Dedifferentiated amniotic fluid mesenchymal stem cell (primary cell): ENCODE data around the gene SLX9.

Experiments used
- DNase-seq: peaks from one replicate; pipeline ENCODE4 v3.0.0-alpha.2; 2016; ENCODE audit errors: extremely low spot score

The SLX9 gene

GRCh38 chr21:44947930-44948331, 8.1 kb downstream of the SLX9 start:
- DNase-seq, result no peak

- no peak for DNase-seq
Measured at GRCh38 chr21:44948426-44949120, 8.7 kb downstream of the SLX9 start.

DNA sequence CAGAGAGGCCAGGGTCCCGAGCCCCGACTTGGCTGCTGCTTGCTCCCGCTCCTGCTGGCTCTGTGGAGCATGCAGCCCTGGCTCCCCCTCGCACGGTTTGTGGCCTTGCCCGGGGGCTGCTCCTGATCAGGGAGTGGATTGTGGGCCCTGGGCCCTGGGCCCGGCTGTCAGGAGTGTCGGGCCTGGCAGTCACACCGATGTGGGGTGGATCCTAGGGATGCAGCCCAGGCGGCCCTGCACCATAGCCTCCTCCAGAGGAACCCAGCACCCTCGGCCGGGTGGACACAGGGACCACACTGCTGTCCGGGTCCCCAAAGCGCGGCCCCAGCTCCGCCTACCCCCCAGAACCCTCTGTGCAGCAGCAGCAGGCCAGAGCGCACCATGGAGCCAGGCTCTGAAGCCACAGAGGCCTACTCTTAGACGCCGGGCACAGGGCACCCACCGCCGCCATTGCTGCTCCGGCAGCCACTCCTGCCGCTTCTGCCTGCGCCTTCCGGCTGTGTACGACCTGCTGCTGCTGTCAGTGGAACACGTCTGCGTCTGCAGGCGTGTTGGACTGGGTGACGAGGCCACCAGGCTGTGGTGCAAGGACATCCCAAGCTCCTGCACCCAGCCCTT, 9.4 kb downstream of the SLX9 start:
- no peak for DNase-seq

GRCh38 chr21:44949779-44950198, 10.0 kb downstream of the SLX9 start:
- peak; percentile 26 for DNase-seq

DNA sequence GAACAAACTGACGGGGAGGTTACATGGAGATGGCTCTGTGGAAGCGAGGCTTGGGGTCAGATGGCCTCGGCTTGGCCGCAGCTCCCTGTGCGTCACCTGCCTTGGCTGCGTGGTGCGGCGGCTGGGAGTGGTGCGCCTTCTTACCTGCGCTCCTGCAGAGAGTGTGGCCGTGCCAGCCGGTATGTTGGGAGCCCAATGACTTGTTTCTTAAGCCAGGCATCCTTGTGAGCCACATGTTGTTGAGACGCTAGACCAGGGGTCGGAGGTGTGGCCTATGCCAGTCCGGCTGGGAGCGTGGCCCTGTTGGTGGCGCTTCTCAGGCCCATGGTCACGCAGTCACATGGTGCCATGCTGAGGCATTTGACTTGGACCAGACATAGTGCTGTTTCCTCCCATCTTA, 10.5 kb downstream of the SLX9 start:
- DNase-seq, result no peak

DNA sequence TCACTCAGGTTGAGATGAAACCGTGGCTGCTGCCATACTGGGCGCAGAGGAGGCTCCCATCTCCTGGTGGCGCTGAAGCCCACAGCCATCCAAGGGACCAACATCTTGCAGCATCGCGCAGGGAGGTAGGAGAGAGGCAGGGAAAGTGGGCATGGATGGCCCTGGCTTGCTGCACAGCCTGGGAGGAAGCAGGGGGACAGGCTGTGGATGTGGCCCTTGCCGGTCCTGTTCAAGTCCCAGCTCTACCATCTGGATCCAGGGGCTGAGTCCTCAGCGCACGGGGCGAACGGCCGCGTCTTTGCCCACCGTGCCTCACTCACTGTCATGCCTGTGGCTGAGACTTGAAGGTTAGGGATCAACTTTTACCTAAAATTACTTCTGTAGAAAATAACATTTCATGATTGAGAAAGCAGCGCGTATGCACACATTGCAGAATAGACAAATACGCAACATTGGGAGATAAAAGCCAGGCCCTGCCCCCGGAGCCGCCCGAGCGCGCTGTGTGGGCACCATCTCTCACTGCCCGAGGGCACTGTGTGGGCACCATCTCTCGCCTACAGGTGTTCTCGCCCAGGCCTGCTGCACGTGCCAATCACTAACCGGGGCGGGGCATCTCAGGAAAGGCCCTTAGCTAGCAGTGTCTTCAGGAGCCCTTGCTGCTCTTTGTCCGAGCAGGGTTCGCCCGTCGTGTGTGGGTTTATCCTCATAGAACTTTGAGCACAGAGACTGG, 11.5 kb downstream of the SLX9 start:
- DNase-seq, result no peak

DNA sequence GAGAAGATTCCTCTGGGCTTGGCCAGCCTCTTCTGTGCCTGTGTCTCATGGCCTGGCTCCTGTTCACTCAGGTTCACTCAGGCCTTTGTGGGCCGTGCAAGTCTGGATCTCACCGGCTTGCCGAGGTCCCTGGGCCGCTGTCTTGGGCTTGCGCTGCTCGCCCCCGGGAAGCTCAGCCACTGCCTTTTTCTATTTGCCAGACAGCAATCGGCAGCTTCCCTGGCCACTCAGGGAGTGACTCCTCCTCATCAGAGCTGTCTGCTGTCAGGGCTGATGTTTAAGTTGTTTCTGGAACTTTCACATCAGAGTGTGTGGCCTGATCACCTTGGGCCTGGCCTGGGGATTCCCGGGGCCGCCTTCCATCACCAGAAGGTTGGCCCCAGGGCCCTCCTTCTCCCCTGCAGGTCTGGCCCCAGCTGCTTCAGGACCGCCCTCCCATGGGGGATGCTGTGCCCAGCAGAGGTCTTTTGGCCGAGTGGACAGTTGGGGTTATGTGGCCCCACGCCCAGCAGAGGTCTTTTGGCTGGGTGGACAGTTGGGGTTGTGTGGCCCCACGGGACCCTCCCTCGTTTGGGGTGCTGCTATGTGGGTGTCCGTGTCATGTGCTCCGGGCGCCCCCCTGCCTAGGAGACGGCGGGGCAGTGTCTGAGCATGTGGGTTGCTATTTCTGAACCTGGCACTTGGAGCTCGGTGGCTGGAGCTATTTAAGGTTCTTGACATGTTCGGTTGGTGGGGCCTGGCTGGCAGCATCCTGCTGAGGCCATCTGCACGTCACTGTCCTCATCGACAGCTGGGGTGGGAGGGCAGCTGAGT, 12.5 kb downstream of the SLX9 start:
- no peak for DNase-seq

- DNase-seq, result no peak
Measured at GRCh38 chr21:44952929-44953627, 13.2 kb downstream of the SLX9 start.

- DNase-seq, result no peak
Measured at GRCh38 chr21:44953628-44954021, 13.8 kb downstream of the SLX9 start.

GRCh38 chr21:44954281-44954771, 14.5 kb downstream of the SLX9 start:
- DNase-seq, result no peak

DNA sequence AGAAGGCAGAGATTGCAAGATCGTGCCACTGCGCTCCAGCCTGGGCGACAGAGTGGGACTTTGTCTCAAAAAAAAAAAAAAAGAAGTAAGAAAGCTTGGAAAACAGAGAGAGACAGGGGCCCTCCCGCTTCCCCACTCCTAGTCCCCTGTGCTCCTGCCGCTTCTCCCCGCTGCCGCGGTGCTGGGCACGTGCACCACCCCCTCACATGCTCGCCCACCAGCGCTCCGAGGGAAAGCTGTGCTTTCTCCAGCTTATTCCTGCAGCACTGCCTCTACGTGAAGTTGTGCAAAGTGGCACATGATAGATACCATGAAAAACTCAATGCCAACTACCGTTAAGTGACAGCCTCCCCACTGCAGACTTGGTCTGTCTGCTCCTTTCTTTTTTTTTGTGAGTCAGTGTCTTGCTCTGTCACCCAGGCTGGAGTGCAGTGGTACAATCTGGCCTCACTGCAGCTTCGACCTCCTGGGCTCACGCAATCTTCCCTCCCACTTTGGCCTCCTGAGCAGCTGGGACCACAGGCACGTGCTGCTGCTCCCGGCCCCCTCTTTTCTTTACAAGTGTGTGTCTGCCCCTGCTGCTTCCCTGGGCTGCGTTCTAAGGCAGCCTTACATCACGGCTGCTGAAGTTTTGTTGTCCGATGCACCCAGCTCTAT, 15.4 kb downstream of the SLX9 start:
- no peak for DNase-seq

DNA sequence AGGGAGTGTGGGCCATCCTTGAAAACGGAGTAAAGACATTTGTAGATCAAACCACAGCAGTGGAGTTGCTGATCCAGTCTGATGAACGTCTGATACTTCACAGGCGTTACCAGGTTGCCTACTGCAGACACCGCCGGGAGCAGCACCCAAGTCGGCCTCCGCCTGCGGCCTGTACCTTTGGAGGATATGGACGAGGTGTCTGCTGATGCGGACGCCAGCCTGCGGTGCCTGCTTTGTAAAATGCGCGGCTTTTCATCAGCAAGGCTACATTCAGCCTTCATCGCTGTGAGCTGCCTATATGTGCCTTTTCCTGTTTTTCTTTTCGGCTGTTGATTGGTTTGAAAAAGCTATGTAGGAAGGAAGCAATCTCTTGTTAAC, 16.0 kb downstream of the SLX9 start:
- DNase-seq, result no peak

GRCh38 chr21:44956356-44957046, 16.7 kb downstream of the SLX9 start:
- DNase-seq, result no peak

- DNase-seq, result no peak
Measured at GRCh38 chr21:44957047-44957831, 17.4 kb downstream of the SLX9 start.

- DNase-seq, result no peak
Measured at GRCh38 chr21:44957901-44958451, 18.1 kb downstream of the SLX9 start.

- peak; percentile 18 for DNase-seq
Measured at GRCh38 chr21:44958471-44959191, 18.8 kb downstream of the SLX9 start.

DNA sequence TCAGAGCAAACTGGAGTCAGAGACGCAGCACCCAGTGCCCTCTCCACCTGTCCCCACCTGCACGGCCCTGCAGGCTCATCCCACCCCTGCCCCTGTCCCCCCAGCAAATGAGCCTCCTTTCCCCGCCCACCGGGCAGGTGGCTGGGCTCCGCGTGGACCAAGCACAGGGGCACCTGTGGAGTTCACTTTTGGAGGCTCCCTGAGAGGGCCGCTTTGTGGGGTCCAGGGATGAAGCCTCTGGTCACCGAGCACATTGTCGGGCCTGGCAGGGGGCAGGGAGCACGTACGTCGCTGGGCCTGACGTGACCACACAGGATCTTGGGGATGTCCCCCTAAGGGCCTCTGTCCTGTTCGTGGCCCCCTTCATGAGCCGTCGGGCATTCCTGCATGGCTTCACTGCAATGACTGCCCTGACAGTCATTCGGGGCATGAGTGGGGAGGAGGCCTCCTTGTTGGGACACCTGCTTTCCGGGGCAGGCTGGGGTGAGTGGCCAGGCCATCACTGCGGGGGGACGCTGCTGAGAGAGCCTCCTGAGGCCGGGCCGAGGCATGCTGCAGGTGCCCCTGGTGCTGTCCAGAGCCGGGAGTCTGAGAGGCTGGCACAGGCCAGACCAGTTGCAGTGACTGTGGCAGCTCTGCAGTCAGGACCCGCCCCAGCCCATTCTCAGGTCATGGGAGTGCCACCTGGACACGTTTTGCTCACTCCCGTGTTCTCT, 19.7 kb downstream of the SLX9 start:
- no peak for DNase-seq
